ENCODE data around the gene IL17REL.
A peak's percentile ranks its signal among the peaks of the same experiment; 100 is the strongest.

Gene IL17REL

GRCh38 chr22:49969751-49970527 is 42.6 kb downstream of the IL17REL start:
- no peak for DNase-seq (ENCODE audit: low read depth in 2 of 3, low spot score in 1 of 3)

DNA sequence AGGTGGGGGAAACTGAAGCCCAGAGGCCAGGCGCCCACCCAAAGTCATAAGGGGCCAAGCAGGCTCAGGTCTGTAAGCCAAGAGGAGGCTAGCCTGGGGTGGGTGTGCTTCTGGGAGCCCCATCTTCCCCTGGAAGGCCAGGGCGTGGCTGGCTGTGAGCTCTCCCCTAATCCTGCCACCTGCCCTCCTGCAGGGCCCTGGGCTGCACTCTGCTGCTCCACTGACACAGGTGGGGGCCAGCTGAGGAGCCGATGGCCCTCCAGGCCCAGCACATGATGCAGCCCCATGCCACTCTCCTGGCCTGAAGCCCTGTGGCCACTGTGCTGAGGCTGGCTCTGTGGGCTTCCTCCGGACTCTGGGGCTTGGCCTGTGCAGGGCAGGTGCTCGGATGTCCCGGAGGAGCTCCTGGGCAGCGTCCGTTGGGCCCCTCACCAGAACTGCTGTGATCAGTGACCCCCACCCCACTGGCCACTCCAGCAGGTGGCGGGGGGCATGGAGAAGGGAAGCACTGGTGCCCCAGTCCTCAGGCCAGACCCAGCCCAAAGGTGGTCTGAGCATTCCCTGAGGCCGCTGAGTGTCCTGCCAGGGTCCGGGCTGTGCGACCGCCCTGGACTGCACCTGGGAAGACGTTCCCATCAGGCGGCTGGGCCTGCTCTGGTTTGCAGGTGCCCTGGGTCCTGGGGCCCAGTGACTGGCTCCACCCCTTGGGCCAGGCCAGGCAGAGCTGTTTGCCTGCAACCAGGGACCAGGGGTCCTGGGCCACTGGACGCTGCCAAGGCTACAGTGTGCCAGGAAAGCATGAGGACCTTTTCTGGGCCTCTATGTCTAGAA is 43.5 kb downstream of the IL17REL start:
- DNase-seq (ENCODE audit: low read depth in 2 of 3, low spot score in 1 of 3): no peak

- DNase-seq (ENCODE audit: low read depth in 2 of 3, low spot score in 1 of 3): no peak
These were observed 44.2 kb downstream of the IL17REL start for GRCh38 chr22:49968313-49968830.

GRCh38 chr22:49967706-49968208 is 44.8 kb downstream of the IL17REL start:
- no peak for DNase-seq (ENCODE audit: low read depth in 2 of 3, low spot score in 1 of 3)

GRCh38 chr22:49966774-49967705 is 45.5 kb downstream of the IL17REL start:
- no peak for DNase-seq (ENCODE audit: low read depth in 2 of 3, low spot score in 1 of 3)

GRCh38 chr22:49966041-49966773 is 46.4 kb downstream of the IL17REL start:
- DNase-seq (ENCODE audit: low read depth in 2 of 3, low spot score in 1 of 3): no peak

DNA sequence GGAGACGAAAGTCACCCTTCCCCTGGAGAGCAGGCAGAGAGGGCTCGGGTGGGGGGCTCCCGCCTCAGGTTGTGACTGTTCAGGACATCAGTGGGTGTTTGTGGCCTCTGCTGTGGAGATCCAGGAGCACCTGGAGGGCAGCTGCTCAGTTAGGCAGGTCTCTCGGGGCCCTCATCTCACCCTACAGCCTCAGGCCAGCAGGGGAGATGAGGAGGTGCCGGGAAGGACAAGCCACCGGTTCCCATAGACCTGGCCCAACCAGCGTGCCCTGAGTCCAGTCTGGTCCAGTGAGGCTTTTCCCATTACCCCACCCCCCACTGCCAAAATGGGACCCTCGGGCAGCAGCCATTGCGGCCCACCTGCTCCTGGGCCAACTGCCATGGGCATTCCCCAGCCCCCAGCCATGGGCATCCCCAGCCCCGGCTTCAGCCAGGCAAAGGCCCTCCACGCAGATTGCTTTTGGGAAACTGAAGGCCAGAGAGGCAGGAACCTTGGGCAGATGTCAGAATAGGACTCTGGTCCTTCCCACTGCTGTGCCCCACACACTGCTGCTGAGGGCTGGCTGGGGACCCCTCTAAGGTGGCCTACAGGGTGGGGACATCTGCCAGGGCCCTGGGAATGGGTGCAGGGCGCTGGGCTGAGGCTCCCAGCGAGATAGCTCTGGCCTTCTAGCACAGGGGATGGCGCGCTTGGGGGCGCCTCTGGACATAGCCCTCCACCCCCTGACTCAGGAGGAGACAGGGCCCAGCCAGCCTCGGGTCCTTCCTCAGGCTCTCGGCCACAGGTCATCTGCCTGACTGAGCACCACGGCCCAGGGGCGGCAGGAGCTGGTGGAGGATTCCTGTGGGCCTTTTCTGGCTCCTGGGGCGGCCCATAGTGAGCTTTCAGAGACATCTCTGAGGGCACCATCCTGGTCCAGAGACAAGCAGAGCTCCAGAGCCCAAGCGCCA is 47.2 kb downstream of the IL17REL start:
- no peak for DNase-seq (ENCODE audit: low read depth in 2 of 3, low spot score in 1 of 3)

GRCh38 chr22:49964136-49965090 is 48.2 kb downstream of the IL17REL start:
- no peak for DNase-seq (ENCODE audit: low read depth in 2 of 3, low spot score in 1 of 3)

DNA sequence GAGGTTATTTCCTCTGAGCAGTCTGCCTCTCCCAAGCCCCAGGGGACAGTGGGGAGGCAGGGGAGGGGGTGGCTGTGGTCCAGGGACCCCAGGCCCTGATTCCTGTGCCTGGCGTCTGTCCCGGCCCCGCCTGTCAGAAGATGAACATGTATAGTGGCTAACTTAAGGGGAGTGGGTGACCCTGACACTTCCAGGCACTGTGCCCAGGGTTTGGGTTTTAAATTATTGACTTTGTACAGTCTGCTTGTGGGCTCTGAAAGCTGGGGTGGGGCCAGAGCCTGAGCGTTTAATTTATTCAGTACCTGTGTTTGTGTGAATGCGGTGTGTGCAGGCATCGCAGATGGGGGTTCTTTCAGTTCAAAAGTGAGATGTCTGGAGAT is 48.9 kb downstream of the IL17REL start:
- DNase-seq (ENCODE audit: low read depth in 2 of 3, low spot score in 1 of 3): no peak

DNA sequence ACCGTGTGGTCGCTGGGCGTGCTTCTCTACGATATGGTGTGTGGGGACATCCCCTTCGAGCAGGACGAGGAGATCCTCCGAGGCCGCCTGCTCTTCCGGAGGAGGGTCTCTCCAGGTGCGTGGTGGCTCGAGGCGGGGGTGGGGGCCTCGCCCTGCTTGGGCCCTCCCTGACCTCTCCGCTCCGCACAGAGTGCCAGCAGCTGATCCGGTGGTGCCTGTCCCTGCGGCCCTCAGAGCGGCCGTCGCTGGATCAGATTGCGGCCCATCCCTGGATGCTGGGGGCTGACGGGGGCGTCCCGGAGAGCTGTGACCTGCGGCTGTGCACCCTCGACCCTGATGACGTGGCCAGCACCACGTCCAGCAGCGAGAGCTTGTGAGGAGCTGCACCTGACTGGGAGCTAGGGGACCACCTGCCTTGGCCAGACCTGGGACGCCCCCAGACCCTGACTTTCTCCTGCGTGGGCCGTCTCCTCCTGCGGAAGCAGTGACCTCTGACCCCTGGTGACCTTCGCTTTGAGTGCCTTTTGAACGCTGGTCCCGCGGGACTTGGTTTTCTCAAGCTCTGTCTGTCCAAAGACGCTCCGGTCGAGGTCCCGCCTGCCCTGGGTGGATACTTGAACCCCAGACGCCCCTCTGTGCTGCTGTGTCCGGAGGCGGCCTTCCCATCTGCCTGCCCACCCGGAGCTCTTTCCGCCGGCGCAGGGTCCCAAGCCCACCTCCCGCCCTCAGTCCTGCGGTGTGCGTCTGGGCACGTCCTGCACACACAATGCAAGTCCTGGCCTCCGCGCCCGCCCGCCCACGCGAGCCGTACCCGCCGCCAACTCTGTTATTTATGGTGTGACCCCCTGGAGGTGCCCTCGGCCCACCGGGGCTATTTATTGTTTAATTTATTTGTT is 49.6 kb downstream of the IL17REL start:
- no peak for DNase-seq (ENCODE audit: low read depth in 2 of 3, low spot score in 1 of 3)

DNA sequence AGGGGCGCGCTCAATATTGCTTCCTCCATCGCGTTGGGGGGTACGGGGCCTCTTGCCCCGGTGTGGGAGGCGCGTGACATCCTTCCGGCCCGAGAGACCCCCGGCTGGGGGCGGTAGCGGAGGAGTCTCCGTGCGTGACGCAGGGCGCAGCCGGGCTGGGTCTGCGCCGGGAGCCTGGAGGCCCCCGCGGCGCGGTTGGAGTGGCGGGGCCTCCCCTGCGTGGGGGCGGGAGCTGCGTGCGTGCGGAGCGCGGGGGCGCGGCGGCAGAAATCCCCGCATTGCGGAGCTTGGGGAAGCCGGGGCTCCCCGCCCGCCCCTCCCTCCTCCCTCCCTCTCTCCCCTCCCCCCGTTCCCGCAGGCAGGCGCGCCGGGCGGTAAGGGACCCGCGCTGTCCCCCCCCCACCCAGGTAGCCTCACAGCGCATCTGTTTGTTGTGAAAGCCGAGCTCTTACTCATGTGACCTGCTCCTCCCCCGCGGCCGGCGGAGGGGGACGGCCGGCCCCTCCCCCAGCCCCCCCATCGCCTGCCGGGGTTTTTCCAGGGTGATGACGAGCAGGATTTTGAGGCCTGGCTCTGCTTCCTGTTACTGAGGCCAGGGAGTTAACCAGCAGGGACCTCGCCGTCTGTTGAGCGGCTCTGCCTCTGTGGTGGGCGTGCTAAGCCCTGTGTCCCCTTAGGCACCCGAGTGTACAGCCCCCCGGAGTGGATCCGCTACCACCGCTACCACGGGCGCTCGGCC is 50.4 kb downstream of the IL17REL start:
- peak; percentile 84 for DNase-seq (ENCODE audit: low read depth in 2 of 3, low spot score in 1 of 3)

- no peak for DNase-seq (ENCODE audit: low read depth in 2 of 3, low spot score in 1 of 3)
These were observed 51.0 kb downstream of the IL17REL start for GRCh38 chr22:49961601-49962011.

DNA sequence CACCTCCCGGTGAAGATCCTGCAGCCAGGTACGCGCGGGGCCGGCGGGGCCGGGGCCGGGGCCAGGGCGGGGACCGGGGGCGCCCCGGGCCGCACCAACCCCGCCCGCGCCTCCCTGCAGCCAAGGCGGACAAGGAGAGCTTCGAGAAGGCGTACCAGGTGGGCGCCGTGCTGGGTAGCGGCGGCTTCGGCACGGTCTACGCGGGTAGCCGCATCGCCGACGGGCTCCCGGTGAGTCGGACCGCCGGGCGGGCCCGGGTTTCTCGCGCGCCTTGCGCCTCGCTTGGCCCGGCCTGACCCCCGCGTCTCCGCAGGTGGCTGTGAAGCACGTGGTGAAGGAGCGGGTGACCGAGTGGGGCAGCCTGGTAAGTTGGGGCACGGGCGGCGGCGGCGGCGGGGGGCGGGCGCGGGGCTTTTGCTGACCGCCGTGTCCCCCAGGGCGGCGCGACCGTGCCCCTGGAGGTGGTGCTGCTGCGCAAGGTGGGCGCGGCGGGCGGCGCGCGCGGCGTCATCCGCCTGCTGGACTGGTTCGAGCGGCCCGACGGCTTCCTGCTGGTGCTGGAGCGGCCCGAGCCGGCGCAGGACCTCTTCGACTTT is 51.5 kb downstream of the IL17REL start:
- no peak for DNase-seq (ENCODE audit: low read depth in 2 of 3, low spot score in 1 of 3)

DNA sequence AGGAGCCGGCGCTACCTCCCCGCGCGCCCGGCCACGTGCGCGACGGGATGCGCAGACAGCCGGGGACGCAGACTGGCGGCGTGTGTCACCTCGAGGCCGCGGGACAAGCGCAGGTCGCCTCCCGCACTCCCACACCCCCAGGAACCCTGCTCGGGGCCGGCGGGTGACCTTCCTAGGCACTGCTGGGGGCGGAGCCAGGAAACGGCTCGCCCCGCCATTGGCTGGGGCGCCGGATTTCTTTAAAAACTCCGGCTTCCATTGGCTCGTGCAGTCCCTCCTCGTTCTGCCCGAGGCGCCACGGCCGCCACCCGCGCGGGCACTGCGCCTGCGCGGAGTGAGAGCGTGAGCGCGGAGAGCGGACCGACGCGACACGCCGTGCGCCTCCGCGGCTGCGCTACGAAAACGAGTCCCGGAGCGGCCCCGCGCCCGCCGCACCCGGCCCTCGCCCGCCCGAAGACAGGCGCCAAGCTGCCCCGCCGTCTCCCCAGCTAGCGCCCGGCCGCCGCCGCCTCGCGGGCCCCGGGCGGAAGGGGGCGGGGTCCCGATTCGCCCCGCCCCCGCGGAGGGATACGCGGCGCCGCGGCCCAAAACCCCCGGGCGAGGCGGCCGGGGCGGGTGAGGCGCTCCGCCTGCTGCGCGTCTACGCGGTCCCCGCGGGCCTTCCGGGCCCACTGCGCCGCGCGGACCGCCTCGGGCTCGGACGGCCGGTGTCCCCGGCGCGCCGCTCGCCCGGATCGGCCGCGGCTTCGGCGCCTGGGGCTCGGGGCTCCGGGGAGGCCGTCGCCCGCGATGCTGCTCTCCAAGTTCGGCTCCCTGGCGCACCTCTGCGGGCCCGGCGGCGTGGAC is 52.2 kb downstream of the IL17REL start, which contains the start of gene PIM3:
TSS of gene PIM3 (plus strand) at position 614 of the 846 bp plus-strand sequence. CDS start at position 790, 176 bp downstream.
- peak; percentile 83 to 93 (median 90) for DNase-seq (ENCODE audit: low read depth in 2 of 3, low spot score in 1 of 3)

GRCh38 chr22:49959782-49960158 is 52.8 kb downstream of the IL17REL start:
- DNase-seq (ENCODE audit: low read depth in 2 of 3, low spot score in 1 of 3): no peak

Data from stimulated activated CD4-positive, alpha-beta T cell treated with anti-CD3 and anti-CD28 coated beads, Interleukin-12 subunit alpha, Interleukin-12 subunit beta, amount 100 ng/mL, for 48 hours (primary cell).